ENCODE data around the gene RDH11.

RDH11 gene

GRCh38 chr14:67644428-67644827 is 51.1 kb downstream of the RDH11 start:
- TF ChIP-seq GATA2 (IDR thresholded peaks at IDR 0.05; ENCODE audit: low read depth, low read length) = no peak
- TF ChIP-seq GATA3 (IDR thresholded peaks at IDR 0.05; ENCODE audit: low read depth, low read length) = no peak

- TF ChIP-seq GATA2 (IDR thresholded peaks at IDR 0.05; ENCODE audit: low read depth, low read length) = no peak
- no peak for TF ChIP-seq GATA3 (IDR thresholded peaks at IDR 0.05; ENCODE audit: low read depth, low read length)
Measured at GRCh38 chr14:67643713-67644112, 51.9 kb downstream of the RDH11 start.

DNA sequence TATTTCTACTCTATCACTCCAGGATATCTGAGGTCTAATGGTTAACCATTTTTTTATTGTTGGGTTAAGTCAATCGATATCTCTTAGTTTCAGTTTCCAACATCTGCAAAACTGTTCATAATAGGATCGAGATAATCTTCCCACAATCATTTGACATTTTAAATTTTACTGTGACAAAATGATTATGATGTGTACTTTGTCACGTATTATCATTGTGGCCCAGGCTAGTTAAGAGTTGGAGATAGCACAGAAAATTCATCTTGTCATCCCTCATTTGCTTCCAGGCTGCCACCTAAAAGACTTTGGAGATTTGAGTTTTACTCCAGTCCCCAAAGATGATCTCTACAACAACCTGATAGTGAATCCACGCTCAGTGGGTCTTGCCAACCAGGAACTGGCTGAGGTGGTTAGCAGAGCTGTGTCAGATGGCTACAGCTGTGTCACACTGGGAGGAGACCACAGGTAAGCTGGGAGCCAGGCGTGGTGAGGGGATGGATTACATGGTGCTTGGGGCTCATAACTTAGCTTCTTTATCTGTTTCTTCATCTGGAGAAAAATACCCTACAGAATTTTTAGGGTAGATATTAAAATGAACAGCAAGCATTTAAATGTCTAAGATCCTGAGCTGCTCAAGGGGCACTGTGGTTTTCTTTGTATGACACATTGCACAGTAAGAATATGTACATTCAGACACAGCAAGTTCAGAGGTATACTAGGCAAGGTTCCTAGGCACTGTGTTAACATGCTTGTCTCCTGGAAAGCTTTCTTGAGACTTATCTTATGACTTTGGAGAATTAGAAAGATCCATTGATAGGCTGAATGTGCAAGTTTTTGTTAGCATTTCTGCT is 53.4 kb downstream of the RDH11 start:
- TF ChIP-seq GATA2 (IDR thresholded peaks at IDR 0.05; ENCODE audit: low read depth, low read length) (no peak), GATA3 (IDR thresholded peaks at IDR 0.05; ENCODE audit: low read depth, low read length) (no peak)

DNA sequence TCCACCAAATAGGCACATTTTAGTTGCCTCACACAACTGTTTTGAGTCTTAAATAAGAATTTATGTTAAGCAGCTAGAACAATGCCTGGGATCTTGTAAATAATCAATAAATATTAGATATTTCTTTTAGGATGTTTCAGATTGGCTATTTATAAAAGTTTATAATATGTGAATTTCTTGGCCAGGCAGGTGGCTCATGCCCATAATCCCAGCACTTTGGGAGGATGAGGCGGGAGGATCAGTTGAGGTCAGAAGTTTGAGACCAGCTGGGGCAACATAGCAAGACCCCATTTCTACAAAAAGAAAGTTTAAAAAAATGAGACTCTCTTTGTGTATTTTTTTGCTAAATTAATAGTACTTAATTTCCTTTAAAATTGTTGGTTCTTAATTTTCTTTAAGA is 54.1 kb downstream of the RDH11 start:
- no peak for TF ChIP-seq GATA3 (IDR thresholded peaks at IDR 0.05; ENCODE audit: low read depth, low read length)
- TF ChIP-seq GATA2 (IDR thresholded peaks at IDR 0.05; ENCODE audit: low read depth, low read length) = no peak

- TF ChIP-seq GATA3 (IDR thresholded peaks at IDR 0.05; ENCODE audit: low read depth, low read length) (no peak), GATA2 (IDR thresholded peaks at IDR 0.05; ENCODE audit: low read depth, low read length) (no peak)
Measured at GRCh38 chr14:67638642-67639041, 56.9 kb downstream of the RDH11 start.

- no peak for TF ChIP-seq GATA2 (IDR thresholded peaks at IDR 0.05; ENCODE audit: low read depth, low read length)
- TF ChIP-seq GATA3 (IDR thresholded peaks at IDR 0.05; ENCODE audit: low read depth, low read length) = no peak
Measured at GRCh38 chr14:67636361-67636919, 59.1 kb downstream of the RDH11 start.

GRCh38 chr14:67633451-67634147 is 62.0 kb downstream of the RDH11 start:
- TF ChIP-seq GATA2 (IDR thresholded peaks at IDR 0.05; ENCODE audit: low read depth, low read length) = no peak
- TF ChIP-seq GATA3 (IDR thresholded peaks at IDR 0.05; ENCODE audit: low read depth, low read length) = no peak

- TF ChIP-seq GATA2 (IDR thresholded peaks at IDR 0.05; ENCODE audit: low read depth, low read length) = no peak
- TF ChIP-seq GATA3 (IDR thresholded peaks at IDR 0.05; ENCODE audit: low read depth, low read length) = no peak
Measured at GRCh38 chr14:67630938-67631337, 64.6 kb downstream of the RDH11 start.

- TF ChIP-seq GATA3 (IDR thresholded peaks at IDR 0.05; ENCODE audit: low read depth, low read length) (peak; percentile 49), GATA2 (IDR thresholded peaks at IDR 0.05; ENCODE audit: low read depth, low read length) (peak; percentile 51; the same call in 1 of the 2 replicates)
Measured at GRCh38 chr14:67630186-67630585, 65.4 kb downstream of the RDH11 start.

GRCh38 chr14:67627519-67627918 is 68.0 kb downstream of the RDH11 start:
- TF ChIP-seq GATA3 (IDR thresholded peaks at IDR 0.05; ENCODE audit: low read depth, low read length) = no peak
- TF ChIP-seq GATA2 (IDR thresholded peaks at IDR 0.05; ENCODE audit: low read depth, low read length) = no peak

All from SH-SY5Y (cell line).